Ammon's horn (tissue), 1 donor: ENCODE results near the gene MMRN2.
A peak's percentile ranks its signal among the peaks of the same experiment; 100 is the strongest.
"Not testable (repeated sequence)": the region's sequence is repeated elsewhere in the genome, so short reads cannot be mapped to it uniquely, and the experiment has no call there.

Source experiments
- DNase-seq: peaks from one replicate; pipeline ENCODE4 v3.0.0-alpha.2; 2016; ENCODE audit warnings: low spot score

The MMRN2 gene

GRCh38 chr10:86957471-86958115, at the start of gene MMRN2:
Gene MMRN2 (minus strand): TSS chr10:86957615. CDS start chr10:86957541, 74 bp downstream.
- DNase-seq, result no peak

DNA sequence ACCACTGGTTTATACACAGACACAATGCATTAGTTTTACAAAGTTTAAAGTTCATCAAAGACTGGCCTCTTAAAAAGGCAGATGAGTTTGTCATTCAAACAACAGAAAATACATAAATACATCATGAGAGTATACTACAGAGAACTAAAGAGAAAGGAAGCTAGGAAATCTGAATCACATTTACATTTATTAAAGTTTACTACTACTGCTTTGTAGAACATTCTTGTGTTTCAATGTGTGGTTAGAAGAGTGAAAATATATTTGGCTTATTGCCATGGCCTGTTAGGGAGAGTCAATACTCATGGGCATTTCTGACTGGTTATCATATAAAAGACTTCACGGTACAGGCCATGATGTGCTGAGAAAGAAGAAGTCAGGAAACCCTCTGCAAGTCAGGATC, 49.7 kb upstream of the MMRN2 start:
- not testable (repeated sequence) for DNase-seq

DNA sequence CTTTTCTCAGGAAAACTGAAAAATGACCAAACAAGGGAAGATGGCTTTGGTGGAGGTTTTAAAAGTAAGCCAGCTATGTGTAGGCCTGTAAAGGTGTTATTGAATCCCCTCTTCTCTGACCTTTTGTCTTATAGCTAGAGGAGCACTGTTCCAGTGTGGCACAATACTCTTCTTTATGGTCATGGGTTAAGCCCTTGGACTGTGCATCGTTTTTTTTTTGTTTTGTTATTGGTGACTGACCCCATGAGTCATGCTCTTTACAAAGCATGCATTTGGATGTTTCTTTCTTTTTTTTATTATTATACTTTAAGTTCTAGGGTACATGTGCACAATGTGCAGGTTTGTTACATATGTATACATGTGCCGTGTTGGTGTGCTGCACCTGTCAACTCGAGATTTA, 43.1 kb upstream of the MMRN2 start:
- no peak for DNase-seq

- DNase-seq, result not testable (repeated sequence)
Measured at GRCh38 chr10:86999802-87000403, 42.5 kb upstream of the MMRN2 start.

- no peak for DNase-seq
Measured at GRCh38 chr10:86992929-86993328, 35.5 kb upstream of the MMRN2 start.

- DNase-seq, result no peak
Measured at GRCh38 chr10:86992456-86992855, 35.0 kb upstream of the MMRN2 start.

GRCh38 chr10:86991362-86991761, 33.9 kb upstream of the MMRN2 start:
- DNase-seq, result not testable (repeated sequence)

DNA sequence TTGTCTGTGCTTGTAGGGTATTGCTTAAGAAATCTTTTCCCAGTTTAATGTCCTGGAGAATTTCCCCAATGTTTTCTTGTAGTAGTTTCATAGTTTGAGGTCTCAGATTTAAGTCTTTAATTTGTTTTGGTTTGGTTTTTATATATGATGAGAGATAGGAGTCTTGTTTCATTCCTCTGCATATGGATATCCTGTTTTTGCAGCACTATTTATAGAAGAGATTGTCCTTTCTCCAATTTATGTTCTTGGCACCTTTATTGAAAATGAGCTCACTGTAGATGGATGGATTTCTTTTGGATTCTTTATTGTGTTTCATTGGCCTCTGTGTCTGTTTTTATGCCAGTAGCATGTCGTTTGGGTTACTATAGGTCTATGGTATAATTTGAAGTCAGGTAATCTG, 31.1 kb upstream of the MMRN2 start:
- DNase-seq, result no peak

DNA sequence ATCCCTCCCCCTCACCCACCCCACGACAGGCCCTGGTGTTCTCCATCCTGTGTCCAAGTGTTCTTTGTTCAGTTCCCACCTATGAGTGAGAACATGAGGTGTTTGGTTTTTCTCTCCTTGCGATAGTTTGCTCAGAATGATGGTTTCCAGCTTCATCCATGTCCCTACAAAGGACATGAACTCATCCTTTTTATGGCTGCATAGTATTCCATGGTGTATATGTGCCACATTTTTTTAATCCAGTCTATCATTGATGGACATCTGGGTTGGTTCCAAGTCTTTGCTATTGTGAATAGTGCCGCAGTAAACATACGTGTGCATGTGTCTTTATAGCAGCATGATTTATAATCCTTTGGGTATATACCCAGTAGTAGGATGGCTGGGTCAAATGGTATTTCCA, 27.1 kb upstream of the MMRN2 start:
- not testable (repeated sequence) for DNase-seq

DNA sequence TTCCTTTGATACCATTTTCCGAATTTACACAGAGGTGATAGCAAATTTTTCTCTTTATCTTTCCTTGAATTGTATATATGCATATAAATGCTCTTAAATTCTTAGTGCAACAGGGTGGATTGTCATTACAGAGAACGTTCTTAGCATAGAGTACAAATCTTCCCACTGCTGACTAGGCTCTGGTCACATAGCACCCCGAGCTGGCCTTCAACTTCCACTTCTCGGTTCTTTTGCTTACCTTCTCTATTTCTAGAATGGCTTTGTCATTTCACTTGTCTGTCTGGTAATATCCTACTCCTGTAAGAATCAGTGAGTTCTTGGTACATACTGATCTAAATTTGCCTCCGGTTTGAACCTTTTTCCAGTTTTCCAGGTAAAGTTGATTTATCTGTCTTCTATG, 24.3 kb upstream of the MMRN2 start:
- no peak for DNase-seq

DNA sequence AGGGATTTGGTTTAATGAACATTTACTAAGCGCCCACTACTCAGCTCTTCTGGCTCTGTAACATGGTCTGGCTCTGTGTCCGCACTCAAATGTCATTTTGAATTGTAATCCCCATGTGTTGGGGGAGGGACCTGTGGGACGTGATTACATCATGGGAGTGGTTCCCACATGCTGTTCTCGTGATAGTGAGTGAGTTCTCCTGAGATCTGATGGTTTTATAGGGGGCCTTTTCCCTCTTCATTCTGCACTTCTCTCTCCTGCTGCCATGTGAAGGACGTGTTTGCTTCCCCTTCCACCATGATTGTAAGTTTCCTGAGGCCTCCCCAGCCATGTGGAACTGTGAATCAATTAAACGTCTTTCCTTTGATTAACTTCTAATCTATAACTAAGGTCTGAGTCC, 23.6 kb upstream of the MMRN2 start:
- not testable (repeated sequence) for DNase-seq

GRCh38 chr10:86979977-86980448, 22.6 kb upstream of the MMRN2 start:
- DNase-seq, result no peak

- no peak for DNase-seq
Measured at GRCh38 chr10:86979296-86979818, 21.9 kb upstream of the MMRN2 start.

DNA sequence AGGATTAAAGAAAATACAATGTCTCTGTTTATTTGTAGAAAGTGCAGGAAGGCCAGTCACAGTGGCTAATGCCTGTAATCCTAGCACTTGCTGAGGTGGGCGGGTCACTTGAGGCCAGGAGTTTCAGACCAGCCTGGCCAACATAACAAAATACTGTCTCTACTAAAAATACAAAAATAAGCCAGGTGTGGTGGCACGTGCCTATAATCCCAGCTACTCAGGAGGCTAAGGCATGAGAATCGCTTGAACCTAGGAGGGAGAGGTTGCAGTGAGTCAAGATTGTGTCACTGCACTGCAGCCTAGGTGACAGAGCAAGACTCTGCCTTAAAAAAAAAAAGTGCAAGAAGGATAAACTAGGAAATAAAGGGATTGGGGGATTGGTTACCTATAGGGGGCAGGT, 21.0 kb upstream of the MMRN2 start:
- DNase-seq, result not testable (repeated sequence)

DNA sequence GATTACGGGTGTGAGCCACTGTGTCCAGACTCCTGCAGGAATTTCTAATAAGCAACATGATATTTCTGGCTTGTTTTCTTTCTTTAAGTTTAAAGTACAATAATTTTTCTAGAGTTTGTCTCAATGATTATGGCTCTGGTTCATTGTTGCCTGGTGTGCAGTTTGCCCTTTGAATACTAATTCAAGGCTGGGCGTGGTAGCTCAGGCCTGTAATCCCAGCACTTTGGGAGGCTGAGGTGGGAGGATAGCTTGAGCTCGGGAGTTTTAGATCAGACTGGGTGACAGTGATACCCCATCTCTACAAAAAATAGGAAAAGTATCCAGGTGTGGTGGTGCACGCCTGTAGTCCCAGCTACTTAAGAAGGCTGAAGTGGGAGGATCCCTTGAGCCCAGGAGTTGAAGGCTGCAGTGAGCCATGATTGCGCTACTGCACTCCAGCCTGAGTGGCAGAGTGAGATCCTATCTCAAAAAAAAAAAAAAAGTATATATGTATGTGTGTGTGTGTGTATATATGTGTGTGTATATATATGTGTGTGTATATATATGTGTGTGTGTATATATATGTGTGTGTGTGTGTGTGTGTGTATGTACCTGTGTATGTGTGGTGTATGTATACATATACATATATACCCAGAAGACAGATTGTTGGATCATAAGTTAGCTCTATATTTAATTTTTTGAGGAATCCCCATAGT, 19.1 kb upstream of the MMRN2 start:
- no peak for DNase-seq

- no peak for DNase-seq
Measured at GRCh38 chr10:86974484-86974883, 17.1 kb upstream of the MMRN2 start.

DNA sequence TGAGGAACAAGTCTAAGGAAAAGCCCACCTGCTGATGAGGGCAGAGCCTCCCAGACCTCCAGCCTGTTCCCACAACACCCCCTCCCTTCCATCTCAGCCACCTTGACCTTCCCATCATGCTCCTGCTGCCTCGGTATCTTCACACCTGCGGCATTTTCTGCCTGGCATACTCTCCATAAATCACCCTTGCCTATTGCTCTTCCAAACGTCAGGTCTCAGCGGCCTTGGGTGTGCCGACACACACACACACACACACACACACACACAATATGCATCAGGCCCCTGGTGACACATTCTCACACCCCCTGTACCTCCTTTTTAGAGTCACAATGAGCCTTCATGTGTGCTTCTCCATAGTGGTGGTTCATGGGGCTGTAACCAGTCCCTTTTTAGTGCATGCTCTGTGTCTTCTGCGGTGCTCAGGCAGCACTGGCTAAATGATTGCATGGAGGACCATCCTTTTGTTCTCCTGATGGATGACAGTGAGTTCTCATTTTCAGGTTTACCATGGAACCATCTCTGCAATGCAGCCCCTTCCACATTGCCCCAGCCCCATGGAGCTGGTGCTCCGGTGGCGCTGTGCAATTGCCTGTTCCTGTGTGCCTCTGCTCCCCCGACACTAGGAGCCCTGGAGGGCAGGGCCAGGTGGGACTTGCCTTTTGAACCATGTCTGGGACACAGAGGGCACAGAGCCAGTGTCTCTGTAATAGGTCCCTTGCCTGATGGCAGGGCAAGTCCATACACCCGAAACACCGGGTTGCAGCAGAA, 15.4 kb upstream of the MMRN2 start:
- DNase-seq, result no peak

DNA sequence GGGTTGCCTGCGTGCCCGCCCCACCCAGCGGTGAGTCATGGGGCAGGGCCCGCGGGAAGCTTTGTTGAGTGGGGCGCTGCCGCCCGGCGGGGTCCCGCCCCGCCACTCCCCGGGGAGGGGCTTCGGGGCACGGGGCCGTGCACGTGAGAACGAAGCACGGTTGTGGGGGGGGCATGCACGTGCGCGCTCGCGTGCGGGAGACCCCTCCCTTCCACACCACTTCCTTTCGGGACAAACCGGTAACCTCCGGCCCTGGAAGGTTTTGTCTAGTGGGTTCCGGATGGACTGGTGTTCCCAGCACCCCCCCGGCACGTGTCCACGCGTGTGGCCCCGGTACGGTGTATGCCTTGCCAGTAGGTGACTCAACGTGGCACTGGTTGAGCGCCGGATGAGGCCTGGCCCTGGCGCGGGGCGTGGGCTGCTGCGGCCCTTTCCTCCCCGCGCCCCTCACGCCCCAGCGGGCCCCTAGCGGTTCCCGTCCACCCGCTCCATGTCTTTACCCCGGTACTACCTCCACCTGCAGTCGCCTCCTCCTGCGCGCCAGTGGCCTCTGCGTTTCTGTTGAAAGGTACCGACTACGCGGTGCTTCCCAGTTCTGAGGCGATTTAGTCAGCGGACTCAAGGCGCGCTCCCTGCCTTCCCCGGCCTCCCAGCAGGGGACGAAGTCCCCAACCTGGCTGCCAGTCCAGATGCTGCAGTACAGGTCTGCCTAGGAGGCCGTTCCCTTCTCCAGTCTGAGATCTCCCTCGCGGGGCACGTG, 14.0 kb upstream of the MMRN2 start:
- DNase-seq, result no peak

DNA sequence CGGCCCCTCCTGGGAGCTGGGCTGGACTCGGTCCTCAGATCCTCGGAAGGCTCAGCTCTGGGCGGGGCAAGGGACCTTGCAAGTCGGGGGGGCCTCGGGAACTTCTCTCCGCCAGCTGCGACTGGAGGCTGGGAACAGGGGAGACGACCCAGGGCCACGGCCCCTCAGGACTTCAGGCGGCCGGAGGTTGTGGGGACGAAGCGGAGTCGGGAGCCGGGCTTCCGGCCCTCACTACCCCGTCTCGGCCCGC, 13.5 kb upstream of the MMRN2 start:
- DNase-seq, result no peak

- peak; percentile 56 for DNase-seq
Measured at GRCh38 chr10:86970162-86970981, 13.0 kb upstream of the MMRN2 start.
